Inflammatory macrophage treated with lipopolysaccharide for 4 hours (primary cell): Measurements from ENCODE around the gene EDEM3.
A peak's percentile ranks its signal among the peaks of the same experiment; 100 is the strongest.
"Not testable (repeated sequence)": the region's sequence is repeated elsewhere in the genome, so short reads cannot be mapped to it uniquely, and the experiment has no call there.

ENCODE experiments used
- DNase-seq: peaks from one replicate; pipeline ENCODE4 v3.0.0-alpha.2; 2020

Gene EDEM3

DNA sequence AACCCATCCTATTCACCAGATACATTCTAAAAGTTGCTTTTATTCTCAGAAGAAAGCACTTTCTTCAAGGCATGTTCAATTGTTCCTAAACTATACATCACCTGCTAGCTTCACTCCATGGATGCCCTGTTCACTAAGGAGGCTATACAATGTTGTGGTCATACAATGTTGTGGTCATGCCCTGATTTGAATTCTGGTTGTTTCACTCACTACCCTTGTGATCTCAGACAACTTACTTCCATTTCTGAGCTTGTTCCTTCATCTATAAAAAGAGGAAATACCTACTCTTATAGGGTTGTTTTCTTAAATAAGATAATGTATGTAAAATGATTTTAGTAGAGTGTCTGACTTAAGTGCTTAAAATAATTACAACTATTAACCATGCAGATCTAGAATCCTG is 19.7 kb downstream of the EDEM3 start:
- peak; percentile 62 for DNase-seq

DNA sequence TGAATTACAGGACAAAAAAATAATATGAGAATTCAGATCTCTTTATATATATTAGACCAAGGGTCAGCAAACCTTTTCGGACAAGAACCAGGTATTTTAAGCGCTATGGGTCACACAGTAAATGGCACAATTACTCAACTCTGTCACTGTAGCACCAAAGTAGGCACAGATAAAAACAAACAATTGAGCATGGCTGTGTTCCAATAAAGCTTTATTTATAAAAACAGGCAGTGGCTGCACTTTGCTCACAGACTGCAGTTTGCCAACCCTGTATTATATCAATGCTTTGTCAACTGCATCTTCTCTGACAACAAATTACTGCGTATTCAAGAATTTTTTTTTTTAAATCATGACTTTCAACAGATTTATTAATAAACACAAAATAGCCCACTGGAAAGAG is 29.8 kb downstream of the EDEM3 start:
- DNase-seq: no peak

DNA sequence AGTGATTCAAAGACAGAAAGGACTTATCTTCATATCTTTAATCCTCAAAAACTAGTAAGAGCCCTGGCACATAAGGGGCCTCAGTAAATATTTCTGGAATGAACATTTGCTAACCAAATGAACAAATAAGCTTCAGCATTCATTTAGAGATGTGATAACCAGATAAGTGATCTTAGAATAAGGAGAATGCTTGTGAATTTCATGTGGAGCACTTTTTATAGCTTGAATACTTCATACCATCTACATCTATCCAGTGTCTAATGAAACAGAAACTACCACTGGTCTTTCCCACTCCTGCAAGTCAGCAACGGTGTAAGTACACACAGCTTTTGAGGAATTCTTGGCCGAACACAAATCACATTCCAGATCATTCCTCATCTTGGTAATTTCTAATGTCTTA is 38.5 kb downstream of the EDEM3 start:
- DNase-seq: no peak

GRCh38 chr1:184709418-184709817 is 45.2 kb downstream of the EDEM3 start:
- no peak for DNase-seq

- DNase-seq: no peak
Measured at GRCh38 chr1:184708084-184708676, 46.5 kb downstream of the EDEM3 start.

GRCh38 chr1:184705271-184705670 is 49.4 kb downstream of the EDEM3 start:
- no peak for DNase-seq

DNA sequence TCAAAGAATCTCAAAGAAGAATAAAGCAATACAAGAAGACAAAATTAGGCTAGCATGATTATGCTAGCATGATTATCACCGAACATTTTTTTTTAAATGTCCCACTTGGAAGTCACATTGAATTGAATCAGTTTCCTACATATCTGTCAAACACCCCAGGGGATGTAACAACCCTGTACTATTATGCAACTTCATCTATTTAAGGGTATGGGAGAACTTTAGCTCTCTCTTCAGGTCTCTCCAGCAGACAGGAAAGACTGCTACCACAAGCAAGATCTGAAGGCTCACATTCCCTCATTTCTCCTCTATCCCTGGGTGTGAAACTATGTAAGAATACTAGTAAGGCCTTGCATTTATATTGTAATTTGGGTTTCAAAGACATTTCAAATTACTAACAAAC is 52.8 kb downstream of the EDEM3 start:
- DNase-seq: peak; percentile 22

DNA sequence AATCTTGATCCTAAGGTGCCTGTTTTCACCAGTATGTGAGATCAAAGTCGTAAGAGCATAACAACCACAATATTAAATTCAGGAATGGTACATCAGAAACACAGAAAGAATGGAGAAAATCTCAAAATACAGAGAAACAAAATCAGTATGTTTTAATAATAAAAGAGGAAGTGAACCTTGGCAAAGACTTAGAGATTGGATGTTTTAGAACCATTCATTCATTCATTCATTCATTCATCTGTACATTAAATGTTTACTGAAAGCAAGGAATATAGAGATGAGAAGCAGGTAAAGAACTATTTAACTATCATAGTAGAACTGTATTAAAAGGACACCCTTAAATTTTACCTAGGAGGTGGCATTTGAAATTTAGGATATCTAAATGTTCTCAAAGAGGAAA is 55.7 kb downstream of the EDEM3 start:
- no peak for DNase-seq

DNA sequence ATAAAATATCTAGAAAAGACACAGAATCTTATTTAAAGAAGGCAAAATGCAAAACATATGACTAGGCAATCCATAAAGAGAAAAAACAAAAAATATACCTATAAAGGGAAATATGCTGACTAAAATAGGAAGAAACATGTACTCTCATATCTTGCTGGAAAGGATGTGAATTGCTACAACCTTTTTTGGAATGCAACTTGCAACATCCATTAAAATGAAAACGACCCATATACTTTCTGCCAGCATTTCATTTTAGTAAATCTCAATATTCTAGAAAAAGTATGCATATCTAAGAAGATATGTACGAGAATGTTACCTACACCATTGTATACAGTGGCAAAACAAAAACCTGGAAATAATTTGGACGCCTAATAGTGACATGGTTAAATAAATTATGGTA is 56.6 kb downstream of the EDEM3 start:
- DNase-seq: no peak

- DNase-seq: no peak
Measured at GRCh38 chr1:184696403-184696802, 58.3 kb downstream of the EDEM3 start.

- DNase-seq: no peak
Measured at GRCh38 chr1:184695023-184695422, 59.6 kb downstream of the EDEM3 start.

DNA sequence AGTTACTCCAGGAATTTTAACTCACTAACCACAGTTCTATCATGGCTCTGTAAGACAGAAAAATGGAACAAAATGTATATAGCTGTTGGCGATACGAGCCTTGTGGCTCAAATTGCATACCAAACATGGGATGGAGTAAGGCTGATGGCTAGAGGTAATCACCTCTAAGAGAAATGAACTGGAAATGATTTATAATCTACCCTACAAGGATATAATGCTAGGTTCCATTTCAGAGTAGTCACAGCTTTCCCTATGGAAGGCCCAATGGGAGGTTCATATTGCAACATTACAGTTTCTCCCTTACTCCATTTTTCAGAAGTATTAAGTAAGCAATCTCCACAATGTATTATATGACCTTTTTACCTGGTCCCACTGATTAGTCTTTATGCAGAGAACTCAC is 61.6 kb downstream of the EDEM3 start:
- no peak for DNase-seq

DNA sequence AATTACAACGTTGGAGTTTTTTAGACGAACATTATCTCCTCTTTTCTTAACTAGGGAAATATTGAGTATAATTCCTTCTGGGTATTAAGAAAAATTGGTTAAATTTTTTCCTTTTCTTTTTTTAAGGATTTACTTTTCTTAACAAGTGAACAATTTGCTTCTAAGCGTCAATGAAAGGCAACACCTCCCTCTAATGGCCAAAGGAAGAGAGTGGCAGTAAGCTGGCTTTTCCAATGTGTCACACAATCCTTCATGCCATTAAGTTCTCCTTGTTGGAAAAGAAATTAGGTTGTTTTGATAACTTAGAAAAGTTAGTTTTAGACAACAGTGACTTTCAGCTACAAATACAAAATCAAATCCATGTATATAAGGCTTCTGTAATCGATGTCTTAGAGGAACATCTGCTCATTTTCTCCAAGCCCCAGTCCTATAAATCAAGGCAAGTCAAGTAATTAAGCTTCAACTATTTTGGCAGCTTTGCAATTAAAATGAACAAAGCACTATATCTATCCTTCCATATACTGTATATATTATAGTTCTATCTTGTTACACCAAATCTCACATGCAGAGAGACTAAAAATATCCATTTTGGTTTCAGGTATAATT is 62.8 kb downstream of the EDEM3 start:
- peak; percentile 16 for DNase-seq

GRCh38 chr1:184686540-184686939 is 68.1 kb downstream of the EDEM3 start:
- DNase-seq: no peak

DNA sequence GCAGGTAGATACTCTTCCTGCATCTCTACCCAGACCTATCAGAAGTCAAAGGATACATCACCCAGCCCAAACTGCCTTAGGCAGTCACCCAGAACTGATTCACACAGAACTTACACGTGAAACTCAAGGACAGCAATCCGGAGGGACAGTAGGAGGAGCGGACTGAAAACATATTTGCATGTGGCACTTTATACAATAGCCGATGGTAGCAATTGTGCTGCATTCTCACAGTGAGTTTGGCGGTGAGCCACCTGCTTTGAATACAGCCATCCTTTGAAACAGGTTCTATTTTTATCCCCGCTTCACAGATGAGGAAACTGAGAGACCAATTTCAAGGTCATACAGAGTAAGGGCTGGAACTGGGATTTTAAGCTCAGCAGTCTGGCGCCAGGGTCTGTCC is 69.5 kb downstream of the EDEM3 start:
- no peak for DNase-seq

DNA sequence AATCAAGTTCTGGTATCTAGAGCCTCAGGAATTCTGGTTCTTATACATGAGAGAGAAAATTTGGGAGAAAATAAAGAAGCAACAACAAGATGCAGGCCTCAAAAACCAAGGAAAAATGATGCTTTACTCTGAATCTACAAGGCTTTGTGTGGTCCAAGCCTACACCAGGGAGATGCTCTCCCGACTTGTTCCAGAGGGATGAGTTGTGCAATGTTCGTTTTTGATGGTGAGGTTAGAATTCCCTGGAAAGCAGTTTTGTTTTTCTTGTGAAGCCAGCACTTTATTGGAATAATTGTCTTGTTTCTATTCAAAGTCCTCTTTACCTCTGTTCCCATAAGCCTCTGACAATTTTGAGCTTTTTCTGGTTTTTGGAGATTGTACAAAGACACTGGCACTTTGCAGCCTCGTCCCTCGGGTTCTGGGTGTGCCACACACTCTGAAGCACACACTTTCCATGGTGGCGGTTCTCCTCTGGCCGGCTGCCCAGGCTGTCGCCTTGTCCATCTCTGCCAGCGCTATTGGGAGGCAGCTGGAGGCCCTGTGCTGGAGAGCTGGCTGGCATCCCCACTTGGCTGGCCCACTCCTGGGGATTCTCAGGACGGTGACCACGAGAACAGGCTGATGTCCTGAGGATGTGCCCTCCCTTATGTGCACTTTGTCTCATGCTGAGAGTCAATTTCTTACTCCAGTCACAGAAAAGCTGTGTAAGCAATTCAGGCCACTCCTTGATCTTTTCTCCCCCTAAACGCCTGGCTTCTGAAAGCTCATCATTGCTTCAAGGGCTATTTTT is 70.2 kb downstream of the EDEM3 start:
- no peak for DNase-seq

DNA sequence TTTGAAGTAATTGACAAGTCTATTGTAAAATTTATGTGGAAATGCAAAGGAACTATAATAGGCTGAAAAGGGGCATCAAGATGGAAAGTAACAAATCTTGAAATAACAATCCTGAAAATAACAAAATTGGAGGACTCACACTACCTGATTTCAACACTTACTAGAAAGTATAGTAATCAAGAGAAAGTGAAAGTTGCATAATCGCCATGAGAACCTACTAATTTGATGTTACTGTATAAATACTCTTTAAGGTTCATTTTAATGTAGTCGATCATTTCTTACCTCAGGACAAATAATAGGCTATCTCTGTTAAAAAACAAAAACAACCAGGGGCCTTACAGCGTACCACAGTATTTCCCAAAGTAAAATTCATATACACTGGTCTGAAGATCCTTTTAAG is 71.7 kb downstream of the EDEM3 start:
- peak; percentile 28 for DNase-seq

- not testable (repeated sequence) for DNase-seq
Measured at GRCh38 chr1:184680611-184681225, 73.9 kb downstream of the EDEM3 start.

GRCh38 chr1:184679472-184679871 is 75.2 kb downstream of the EDEM3 start:
- DNase-seq: not testable (repeated sequence)

DNA sequence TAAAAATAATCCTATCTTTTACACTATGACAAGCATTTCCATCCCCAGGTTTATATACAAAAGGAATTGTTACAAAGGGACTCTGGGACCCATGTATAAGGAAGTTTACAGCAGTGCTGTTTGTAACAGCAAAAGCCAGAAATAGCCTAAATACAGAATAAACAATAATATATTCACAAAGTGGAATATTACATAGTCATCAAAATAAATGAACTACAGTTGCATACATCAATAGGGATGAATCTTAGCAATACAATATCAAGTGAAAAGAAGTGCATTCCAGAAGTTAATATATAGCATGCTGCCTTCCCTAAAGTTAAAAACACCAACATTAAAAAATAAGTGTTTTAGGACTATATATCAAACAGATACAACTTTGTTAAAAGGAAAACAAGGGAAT is 77.3 kb downstream of the EDEM3 start:
- DNase-seq: no peak

DNA sequence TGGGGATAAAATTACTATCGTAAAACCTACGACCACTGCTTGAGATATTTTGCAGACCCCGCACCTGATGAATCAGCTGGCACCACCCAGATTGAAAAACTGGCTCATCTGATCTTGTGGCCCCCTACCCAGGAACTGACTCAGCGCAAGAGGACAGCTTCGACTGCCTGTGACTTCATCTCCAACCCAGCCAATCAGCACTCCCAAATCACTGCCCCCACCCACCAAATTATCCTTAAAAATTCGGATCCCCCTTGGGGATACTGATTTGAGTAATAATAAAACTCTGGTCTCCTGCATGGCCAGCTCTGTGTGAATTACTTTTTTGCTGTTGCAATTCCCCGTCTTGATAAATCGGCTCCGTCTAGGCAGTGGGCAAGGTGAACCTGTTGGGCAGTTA is 81.4 kb downstream of the EDEM3 start:
- no peak for DNase-seq

DNA sequence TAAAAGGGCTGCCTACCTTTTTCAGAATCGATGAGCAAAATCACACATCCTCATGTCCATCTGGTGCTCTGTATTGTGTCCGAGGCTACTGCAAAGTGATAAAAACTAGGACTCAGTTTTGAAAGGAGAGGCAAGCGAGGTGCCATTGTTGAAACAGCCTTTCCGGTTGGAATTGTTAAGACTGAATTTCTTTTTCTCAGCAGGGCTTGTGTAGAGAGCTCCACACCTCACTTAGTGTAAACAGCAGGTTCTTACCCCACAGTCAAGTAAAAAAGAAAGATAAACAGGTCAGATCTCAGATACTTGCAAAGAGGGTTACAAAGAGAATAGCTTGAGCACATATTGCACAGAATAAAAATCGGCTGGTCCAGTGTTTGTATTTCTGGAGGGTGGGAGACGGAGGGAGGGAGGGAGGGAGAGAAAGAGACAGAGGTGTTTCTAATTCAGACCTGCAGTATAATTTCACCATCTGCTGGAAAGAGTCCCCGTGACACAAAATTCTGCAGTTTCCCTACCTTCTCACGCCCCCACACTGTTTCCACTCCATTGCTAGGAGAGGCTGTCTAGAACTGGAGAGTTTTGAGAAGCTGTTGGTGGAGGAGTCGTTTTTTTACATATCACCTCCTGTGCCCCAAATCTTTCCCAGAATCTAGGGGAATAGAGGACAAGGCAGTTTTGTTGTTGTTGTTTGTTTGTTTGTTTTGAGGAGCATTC is 82.5 kb downstream of the EDEM3 start:
- DNase-seq: no peak

DNA sequence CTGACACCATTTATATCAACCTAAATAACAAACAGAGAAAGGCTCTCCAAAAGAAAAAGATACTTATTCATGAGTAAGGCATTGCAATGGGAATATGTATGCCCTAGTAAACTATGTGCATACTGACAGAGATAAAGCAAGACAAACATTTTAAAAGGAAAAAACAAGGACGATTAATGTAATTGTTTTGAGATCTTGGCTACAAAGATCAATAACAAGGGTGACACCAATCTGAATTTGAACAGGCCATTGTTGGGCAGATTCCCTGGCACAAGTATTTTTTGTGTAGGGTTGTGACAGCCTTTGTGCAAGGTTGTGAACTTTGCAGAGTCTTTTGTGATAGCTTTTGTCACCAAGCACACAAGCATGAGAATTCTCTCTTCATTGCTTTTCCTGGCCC is 85.3 kb downstream of the EDEM3 start:
- DNase-seq: no peak
